SJCRH30 (cell line): ENCODE results near the gene MARCHF2. TPM values are rescaled to one million over a fixed set of nuclear protein-coding genes. Genes with fewer than 3 reads are reported as not detected.
"Not testable (repeated sequence)": the region's sequence is repeated elsewhere in the genome, so short reads cannot be mapped to it uniquely, and the experiment has no call there.

Experiments used
- DNase-seq, 2 experiments: peaks; one replicate each; pipeline ENCODE4 v3.0.0-alpha.2; 2015 to 2020
- H3K27ac ChIP-seq: fragments of 250-450 bp; sonication (Bioruptor Pico); 2 replicates; pipeline ENCODE4 v1.5.1; 2020; ENCODE audit warnings: mild to moderate bottlenecking, moderate library complexity
- H3K27me3 ChIP-seq: fragments of 250-450 bp; sonication (Bioruptor Pico); 2 replicates; pipeline ENCODE4 v1.5.1; 2020; ENCODE audit warnings: mild to moderate bottlenecking, moderate library complexity
- H3K36me3 ChIP-seq: fragments of 250-450 bp; sonication (Bioruptor Pico); 2 replicates; pipeline ENCODE4 v1.5.1; 2020; ENCODE audit warnings: mild to moderate bottlenecking, moderate library complexity
- H3K4me1 ChIP-seq: fragments of 250-450 bp; sonication (Bioruptor Pico); 2 replicates; pipeline ENCODE4 v1.5.1; 2020; ENCODE audit warnings: mild to moderate bottlenecking, moderate library complexity
- H3K4me3 ChIP-seq: fragments of 250-450 bp; sonication (Bioruptor Pico); 2 replicates; pipeline ENCODE4 v1.5.1; 2020; ENCODE audit warnings: mild to moderate bottlenecking, moderate library complexity
- H3K9me3 ChIP-seq: fragments of 250-450 bp; sonication (Bioruptor Pico); replicated peaks from 2 replicates; pipeline ENCODE4 v1.5.1; 2020; ENCODE audit warnings: mild to moderate bottlenecking, moderate library complexity
- total RNA-seq: library from RNA; depleted of rRNA; stranded (reverse); fragments of >200 nt; shearing (Covaris generic); gene quantifications from 2 replicates; pipeline ENCODE4 v1.2.3, GENCODE V29; 2014

Gene MARCHF2
- total RNA-seq, 1 experiment from 2014 or later: 0.55 TPM

DNA sequence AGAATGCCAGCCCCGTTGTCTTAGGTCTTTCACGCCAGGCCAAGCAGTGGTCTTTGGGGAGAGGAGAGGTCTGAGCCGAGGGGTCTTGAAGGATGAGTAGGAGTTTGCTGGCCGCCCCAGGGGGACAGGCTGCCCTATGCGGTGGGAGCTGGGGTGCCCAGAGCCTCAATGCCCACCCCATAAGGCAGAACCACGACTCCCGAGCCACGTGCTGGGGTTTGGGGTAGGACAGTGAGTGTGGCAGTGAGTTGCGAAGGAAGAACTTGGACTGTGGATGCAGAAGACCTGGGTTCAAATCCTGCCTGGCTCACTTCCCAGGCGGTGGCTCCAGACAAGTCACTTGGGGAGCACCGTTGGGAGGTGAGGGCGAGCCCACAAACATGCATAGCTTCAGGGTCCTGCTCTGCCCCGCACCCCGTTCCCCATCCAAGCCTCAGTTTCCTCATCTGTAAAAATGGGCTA, 17.5 kb upstream of the MARCHF2 start:
- no peak for DNase-seq
- H3K27me3 ChIP-seq: no peaks in the 10 kb centered on the region

DNA sequence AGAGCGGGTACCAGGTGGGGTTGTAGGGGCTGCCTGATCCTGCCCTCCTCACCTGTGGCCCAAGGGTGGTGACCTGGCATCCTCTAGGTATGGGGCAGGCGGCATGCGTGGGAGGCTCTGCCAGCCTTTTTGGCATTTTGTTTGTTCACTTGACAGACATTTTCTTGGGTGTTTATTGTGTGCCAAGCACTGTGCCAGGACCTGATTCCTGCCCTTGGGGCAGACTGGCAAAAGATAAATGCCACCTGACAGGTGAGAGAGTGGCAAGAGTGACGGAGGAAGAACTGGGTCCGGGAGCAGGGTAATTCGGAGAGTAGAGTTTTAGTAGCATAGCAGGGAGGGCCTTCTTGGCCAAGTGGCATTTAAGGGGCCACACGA, 16.9 kb upstream of the MARCHF2 start:
- no peak for DNase-seq
- H3K36me3 ChIP-seq: peaks cover 3% of the 10 kb centered on the region; the same call in 1 of the 2 replicates
- peaks cover 25% of the 10 kb centered on the region for H3K4me1 ChIP-seq
- H3K27ac ChIP-seq: no peak overlapping the region
- no peaks in the 10 kb centered on the region for H3K9me3 ChIP-seq
- H3K27me3 ChIP-seq: no peaks in the 10 kb centered on the region
- no peak overlapping the region for H3K4me3 ChIP-seq

More for the DNA sequence above, 17.5 kb upstream of the MARCHF2 start:
- Histone ChIP-seq H3K4me3 (no peak overlapping the region), H3K9me3 (no peaks in the 10 kb centered on the region), H3K27ac (no peak overlapping the region), H3K36me3 (peaks cover 3% of the 10 kb centered on the region; the same call in 1 of the 2 replicates), H3K4me1 (peaks cover 27% of the 10 kb centered on the region)

DNA sequence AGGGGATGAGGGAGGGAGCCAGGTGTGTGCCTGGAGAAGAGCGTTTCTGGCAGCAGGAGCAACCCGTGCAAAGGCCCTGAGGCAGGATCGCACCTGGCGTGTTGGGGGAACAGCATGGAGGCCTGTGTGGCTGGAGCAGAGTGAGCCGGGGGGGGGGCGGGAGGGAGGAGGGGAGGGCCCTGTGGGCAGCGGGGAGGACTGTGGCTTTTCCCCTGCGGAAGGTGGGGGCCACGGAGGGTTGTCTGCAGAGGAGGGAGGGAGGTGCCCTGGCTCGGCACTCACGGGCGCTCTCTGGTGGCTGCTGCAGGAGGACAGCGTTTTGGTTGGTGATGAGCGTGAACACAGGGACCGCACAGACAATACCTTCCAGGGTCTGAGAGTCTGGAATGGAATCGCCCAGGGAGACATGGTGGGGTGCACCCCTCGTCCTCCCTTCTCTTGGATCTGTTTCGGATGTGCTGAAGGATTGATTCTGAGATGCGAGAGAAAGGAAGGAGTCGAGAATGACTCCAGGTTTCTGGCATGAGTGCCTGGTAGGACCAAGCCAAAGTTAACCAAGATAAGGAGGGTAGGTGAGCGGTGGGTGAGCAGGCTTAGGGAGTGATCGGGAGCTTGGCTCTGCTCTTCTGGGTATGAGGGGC, 16.4 kb upstream of the MARCHF2 start:
- Histone ChIP-seq H3K27me3 (no peaks in the 10 kb centered on the region), H3K9me3 (no peaks in the 10 kb centered on the region), H3K36me3 (peaks cover 3% of the 10 kb centered on the region; the same call in 1 of the 2 replicates), H3K4me1 (peaks cover 21% of the 10 kb centered on the region), H3K4me3 (no peak overlapping the region), H3K27ac (no peak overlapping the region)
- peak; percentile 38 to 53 for DNase-seq

DNA sequence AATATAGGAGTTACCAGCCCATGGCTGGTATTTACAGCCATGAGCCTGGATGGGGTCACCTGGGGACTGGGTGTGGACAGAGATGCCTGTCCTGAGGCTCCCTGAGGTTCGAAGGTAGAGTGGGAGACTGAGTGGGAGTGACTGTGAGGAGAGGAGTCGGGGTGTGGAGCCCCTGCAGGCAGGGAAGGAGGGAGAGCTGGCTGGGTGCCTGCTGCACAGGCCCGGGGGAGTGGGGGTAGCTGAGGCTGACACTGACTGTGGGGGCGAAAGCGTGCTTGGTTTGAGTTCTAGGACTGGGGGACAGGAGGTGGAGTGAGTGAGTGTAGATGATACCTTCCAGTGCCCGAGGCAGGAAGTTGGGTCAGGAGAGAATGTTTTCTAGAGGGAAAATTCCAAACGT, 15.8 kb upstream of the MARCHF2 start:
- Histone ChIP-seq H3K4me3 (no peak overlapping the region), H3K27me3 (no peaks in the 10 kb centered on the region), H3K36me3 (peaks cover 3% of the 10 kb centered on the region; the same call in 1 of the 2 replicates), H3K4me1 (peaks cover 19% of the 10 kb centered on the region), H3K9me3 (no peaks in the 10 kb centered on the region), H3K27ac (no peak overlapping the region)
- DNase-seq: no peak

DNA sequence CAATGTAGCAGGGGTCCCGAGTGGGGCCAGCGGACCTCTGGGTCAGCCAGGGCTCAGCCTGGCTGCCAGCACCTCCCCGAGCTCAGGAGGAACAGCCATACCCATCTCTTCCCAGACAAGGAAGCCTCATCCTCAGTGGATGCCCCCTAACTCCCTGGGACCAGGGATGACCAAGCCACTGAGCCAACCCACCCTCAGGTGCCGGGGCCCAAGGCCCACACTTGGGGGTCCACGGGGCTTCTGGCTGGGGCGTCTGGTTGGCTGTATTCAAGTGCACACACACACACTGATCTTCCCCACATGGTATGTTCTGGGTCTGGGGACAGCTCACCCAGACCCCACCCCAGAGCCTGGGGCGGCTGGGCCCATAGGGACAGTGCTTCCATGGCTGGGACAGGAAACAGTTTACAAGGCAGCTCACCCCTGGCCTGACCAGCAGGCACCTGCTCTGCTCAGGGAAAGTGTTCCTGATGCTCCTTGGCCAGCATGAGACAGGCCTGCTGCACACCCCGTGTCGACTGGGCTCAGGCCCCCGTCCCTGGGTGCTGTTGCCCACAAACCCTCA, 15.3 kb upstream of the MARCHF2 start:
- peaks cover 19% of the 10 kb centered on the region for H3K4me1 ChIP-seq

DNA sequence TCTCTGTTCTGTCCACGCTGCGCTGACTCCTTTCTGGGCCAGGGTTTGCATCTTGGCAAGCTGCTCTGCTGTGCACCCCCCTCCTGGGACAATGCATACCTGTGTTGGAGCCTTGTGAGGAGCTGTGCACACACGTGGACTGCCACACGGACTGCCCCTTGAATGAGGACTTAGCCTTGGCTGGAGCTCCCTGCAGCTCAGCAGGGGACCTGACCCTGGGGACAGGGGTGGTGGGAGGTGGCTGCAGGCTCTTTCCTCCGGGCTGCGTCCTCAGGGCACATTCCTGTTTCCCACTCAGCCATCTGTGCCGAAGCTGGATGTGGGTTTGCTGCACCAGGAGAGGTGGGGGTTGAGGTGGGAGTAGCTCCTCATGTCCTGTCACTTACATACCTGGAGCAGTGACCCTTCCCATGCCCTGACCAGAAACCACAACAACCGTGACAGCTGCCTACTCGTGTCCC, 14.8 kb upstream of the MARCHF2 start:
- Histone ChIP-seq H3K9me3 (no peaks in the 10 kb centered on the region), H3K27me3 (no peaks in the 10 kb centered on the region), H3K4me3 (no peak overlapping the region), H3K36me3 (peaks cover 3% of the 10 kb centered on the region; the same call in 1 of the 2 replicates), H3K27ac (no peak overlapping the region), H3K4me1 (peaks cover 19% of the 10 kb centered on the region)
- peak; percentile 31 to 35 for DNase-seq

More for the DNA sequence above, 15.3 kb upstream of the MARCHF2 start:
- peaks cover 3% of the 10 kb centered on the region; the same call in 1 of the 2 replicates for H3K36me3 ChIP-seq
- DNase-seq: no peak
- no peaks in the 10 kb centered on the region for H3K27me3 ChIP-seq
- no peaks in the 10 kb centered on the region for H3K9me3 ChIP-seq
- no peak overlapping the region for H3K27ac ChIP-seq
- no peak overlapping the region for H3K4me3 ChIP-seq

DNA sequence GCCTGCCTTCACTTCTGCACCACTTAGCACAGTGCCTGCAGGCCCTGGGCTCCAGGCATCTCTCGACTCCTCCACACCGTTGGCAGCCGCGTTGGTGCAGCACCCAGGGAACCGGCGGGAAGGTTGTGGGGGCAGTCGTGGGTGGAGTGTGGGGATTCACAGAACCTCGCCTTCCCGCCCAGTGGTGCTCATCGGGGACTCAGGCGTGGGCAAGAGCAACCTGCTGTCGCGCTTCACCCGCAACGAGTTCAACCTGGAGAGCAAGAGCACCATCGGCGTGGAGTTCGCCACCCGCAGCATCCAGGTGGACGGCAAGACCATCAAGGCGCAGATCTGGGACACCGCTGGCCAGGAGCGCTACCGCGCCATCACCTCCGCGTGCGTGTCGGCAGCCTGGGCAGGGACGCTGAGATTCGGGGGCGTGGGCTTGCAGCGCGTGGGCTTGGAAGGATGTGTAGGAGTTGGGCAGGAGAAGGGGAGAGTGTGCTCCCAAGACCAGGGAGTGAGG, 13.4 kb upstream of the MARCHF2 start:
- Histone ChIP-seq H3K9me3 (no peaks in the 10 kb centered on the region), H3K27ac (no peak overlapping the region), H3K4me1 (peaks cover 8% of the 10 kb centered on the region), H3K36me3 (peaks cover 6% of the 10 kb centered on the region), H3K4me3 (no peak overlapping the region), H3K27me3 (no peaks in the 10 kb centered on the region)
- no peak for DNase-seq

DNA sequence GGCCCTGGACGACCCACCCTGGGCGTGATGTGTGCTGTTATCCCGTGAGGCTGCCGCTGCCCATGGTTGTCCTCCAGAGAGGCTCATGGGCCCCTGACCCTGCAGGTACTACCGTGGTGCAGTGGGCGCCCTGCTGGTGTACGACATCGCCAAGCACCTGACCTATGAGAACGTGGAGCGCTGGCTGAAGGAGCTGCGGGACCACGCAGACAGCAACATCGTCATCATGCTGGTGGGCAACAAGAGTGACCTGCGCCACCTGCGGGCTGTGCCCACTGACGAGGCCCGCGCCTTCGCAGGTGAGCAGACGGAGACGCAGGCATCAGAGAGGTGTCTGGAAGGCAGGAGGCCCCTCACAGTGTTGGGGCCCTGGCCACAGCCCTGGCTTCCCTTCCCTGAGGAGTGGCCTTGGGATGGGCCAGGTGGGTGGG, 11.1 kb upstream of the MARCHF2 start:
- Histone ChIP-seq H3K27ac (no peak overlapping the region), H3K4me3 (no peak overlapping the region), H3K9me3 (no peaks in the 10 kb centered on the region), H3K4me1 (peaks cover 4% of the 10 kb centered on the region), H3K27me3 (no peaks in the 10 kb centered on the region), H3K36me3 (peaks cover 12% of the 10 kb centered on the region)
- no peak for DNase-seq

DNA sequence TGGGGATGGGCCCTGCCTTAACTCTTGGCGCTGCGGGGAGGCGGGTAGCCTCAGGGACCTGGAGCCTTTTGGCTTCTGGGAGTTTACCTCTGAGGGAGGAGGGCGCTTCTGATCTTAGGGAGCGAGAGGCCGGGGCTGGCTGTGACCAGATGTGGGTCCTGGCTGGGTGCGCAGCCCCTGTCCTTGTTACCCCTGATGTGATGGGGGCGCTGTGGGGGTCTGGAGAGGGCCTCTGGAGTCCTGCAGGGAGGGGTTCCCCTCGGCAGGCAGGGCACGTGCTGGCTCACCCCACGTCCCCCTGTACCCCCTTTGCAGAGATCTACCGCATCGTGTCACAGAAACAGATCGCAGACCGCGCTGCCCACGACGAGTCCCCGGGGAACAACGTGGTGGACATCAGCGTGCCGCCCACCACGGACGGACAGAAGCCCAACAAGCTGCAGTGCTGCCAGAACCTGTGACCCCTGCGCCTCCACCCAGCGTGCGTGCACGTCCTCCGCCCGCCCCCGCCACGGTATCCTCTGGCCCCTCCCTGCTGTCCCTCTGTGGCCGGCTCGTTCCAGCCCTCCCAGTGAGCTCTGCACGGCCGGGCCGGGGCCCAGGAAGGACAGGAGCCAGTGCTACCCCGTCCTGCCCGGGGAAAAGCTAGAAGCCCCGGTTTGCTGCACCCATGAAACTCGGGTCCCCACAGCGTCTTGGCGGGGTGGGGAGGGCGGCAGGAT, 9.8 kb upstream of the MARCHF2 start:
- no peak for DNase-seq
- H3K36me3 ChIP-seq: peaks cover 12% of the 10 kb centered on the region

DNA sequence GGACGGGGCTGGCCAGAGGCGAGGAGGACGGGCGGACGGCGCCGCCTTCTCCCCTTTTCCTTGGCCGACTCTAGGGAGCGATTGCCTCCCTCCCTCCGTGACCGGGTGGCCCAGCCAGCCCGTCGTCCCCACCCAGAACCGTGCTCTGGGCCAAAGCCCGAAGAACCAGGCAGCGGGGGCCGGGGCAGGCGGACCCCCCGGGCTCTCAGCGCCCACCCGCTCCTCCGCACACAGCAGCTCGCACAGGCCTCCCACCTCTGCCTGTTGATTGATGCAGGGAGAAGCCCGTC, 9.3 kb upstream of the MARCHF2 start:
- no peaks in the 10 kb centered on the region for H3K27me3 ChIP-seq
- H3K27ac ChIP-seq: no peak overlapping the region
- DNase-seq: no peak
- H3K4me3 ChIP-seq: no peak overlapping the region
- H3K4me1 ChIP-seq: no peaks in the 10 kb centered on the region
- no peaks in the 10 kb centered on the region for H3K9me3 ChIP-seq
- peaks cover 12% of the 10 kb centered on the region for H3K36me3 ChIP-seq

More for the DNA sequence above, 9.8 kb upstream of the MARCHF2 start:
- H3K27ac ChIP-seq: no peak overlapping the region
- H3K4me3 ChIP-seq: no peak overlapping the region
- no peaks in the 10 kb centered on the region for H3K27me3 ChIP-seq
- H3K4me1 ChIP-seq: peaks cover 2% of the 10 kb centered on the region
- no peaks in the 10 kb centered on the region for H3K9me3 ChIP-seq

DNA sequence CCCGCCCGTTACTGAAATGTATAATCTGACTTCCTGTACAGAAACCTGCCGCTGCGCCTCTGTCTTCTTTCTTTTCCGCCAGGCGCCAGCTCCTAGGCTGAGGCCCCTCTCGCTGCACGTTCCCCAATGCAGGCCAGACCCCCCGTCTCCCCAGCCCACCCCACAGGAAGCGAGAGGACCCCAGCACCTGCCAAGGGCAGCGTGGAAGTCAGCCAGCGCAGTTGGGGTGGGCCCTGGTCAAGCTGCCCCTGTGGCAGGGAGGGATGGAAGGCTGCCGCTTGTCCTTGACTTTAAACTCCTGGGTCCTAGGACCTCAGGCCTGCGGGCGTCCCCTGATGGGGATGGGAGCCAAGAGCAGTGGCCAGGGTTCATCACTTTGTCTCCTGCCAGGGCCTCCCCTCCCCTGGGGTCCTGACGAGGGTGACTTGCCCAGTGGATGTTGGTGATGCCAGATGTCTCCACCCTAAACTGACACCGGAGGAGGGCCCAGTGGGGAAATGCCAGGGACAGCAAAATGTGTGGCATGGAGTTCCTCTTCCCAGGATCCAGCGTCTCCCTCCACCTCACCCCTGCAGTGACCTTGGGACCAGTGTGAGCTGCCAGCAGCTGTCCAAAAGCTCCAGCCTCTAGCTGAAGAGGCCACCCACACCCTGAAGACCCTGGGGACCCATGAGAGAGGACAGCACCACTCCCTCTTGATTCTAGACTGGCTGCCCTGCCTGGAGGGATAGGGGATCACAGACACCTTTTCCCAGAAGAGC, 8.5 kb upstream of the MARCHF2 start:
- no peaks in the 10 kb centered on the region for H3K27me3 ChIP-seq
- no peaks in the 10 kb centered on the region for H3K9me3 ChIP-seq
- DNase-seq: no peak
- peaks cover 9% of the 10 kb centered on the region; the same call in 1 of the 2 replicates for H3K36me3 ChIP-seq
- no peak overlapping the region for H3K4me3 ChIP-seq
- H3K4me1 ChIP-seq: no peaks in the 10 kb centered on the region
- H3K27ac ChIP-seq: no peak overlapping the region

DNA sequence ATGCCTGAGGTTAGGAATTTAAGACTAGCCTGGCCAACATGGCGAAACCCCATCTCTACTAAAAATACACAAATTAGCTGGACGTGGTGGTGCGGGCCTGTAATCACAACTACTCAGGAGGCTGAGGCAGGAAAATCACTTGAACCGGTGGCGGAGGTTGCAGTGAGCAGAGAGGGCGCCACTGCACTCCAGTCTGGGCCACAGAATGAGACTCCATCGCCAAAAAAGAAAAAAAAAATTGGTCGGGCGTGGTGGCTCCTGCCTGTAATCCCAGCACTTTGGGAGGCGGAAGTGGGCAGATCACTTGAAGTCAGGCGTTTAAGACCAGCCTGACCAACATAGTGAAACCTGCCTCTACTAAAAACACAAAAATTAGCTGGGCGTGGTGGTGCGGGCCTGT, 2.4 kb upstream of the MARCHF2 start:
- not testable (repeated sequence) for H3K36me3 ChIP-seq, H3K27me3 ChIP-seq, H3K4me1 ChIP-seq, H3K4me3 ChIP-seq, H3K9me3 ChIP-seq, DNase-seq, H3K27ac ChIP-seq

DNA sequence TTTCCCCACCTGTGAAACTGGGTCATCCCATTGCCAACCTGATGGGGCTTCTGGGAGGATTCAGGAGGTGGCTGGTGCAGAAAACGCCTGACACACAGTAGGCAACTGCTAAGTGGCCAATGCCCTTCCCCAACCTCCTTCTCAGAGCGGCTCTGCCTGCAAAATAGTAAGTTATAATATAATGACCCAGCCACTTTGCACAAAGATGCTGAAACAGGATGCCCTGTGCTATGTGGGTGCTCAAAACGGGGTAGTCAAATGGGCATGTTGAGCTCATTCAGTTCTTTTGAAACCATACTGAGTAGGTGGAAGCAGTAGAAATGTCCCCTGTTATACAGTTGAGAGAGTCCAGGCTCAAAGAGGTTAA, 507 bp downstream of the MARCHF2 start:
- H3K4me1 ChIP-seq: peaks cover 7% of the 10 kb centered on the region; the same call in 1 of the 2 replicates
- H3K4me3 ChIP-seq: peak overlapping the region; percentile 40
- H3K9me3 ChIP-seq: no peaks in the 10 kb centered on the region
- no peaks in the 10 kb centered on the region for H3K27me3 ChIP-seq
- no peak for DNase-seq
- no peaks in the 10 kb centered on the region for H3K36me3 ChIP-seq
- no peak overlapping the region for H3K27ac ChIP-seq

DNA sequence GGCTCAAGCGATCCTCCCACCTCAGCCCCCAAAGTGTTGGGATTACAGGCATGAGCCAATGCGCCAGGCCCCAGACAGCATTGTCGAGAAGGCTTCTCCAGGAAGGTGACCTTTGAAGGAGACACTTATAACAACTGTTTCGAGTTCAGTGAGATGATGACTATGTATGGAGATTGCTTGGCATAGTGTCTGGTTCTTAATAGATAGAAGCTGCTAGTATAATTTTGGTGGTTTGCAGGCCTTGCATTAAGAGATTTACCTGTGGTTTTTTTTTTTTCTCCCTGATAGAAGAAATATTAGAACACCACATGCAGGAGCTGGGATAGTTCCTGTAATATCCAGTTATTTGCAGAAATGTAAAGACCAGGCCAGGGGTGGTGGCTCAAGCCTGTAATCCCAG, 3.7 kb downstream of the MARCHF2 start:
- Histone ChIP-seq H3K4me1 (peaks cover 7% of the 10 kb centered on the region; the same call in 1 of the 2 replicates), H3K27me3 (no peaks in the 10 kb centered on the region), H3K27ac (no peak overlapping the region), H3K9me3 (no peaks in the 10 kb centered on the region), H3K36me3 (no peaks in the 10 kb centered on the region), H3K4me3 (no peak overlapping the region)
- no peak for DNase-seq
